Measurements from ENCODE around the gene AP4E1.
"Not testable (repeated sequence)": the region's sequence is repeated elsewhere in the genome, so short reads cannot be mapped to it uniquely, and the experiment has no call there.

Gene AP4E1

GRCh38 chr15:50954837-50955236 lies 46.4 kb downstream of the AP4E1 start:
- DNase-seq, result not testable (repeated sequence)

GRCh38 chr15:50959717-50960116 lies 51.2 kb downstream of the AP4E1 start:
- DNase-seq, result no peak

- no peak for DNase-seq
Measured at GRCh38 chr15:50964075-50964474, 55.6 kb downstream of the AP4E1 start.

GRCh38 chr15:50968353-50968752 lies 59.9 kb downstream of the AP4E1 start:
- no peak for DNase-seq

- DNase-seq, result no peak
Measured at GRCh38 chr15:50970524-50970923, 62.0 kb downstream of the AP4E1 start.

GRCh38 chr15:50971115-50971514 lies 62.6 kb downstream of the AP4E1 start:
- no peak for DNase-seq

GRCh38 chr15:50971542-50971941 lies 63.1 kb downstream of the AP4E1 start:
- DNase-seq, result no peak

- DNase-seq, result no peak
Measured at GRCh38 chr15:50973605-50974004, 65.1 kb downstream of the AP4E1 start.

GRCh38 chr15:50977162-50977561 lies 68.7 kb downstream of the AP4E1 start:
- DNase-seq, result no peak

GRCh38 chr15:50978580-50978979 lies 70.1 kb downstream of the AP4E1 start:
- DNase-seq, result no peak

- DNase-seq, result no peak
Measured at GRCh38 chr15:50979041-50979440, 70.6 kb downstream of the AP4E1 start.

GRCh38 chr15:50993598-50993997 lies 85.1 kb downstream of the AP4E1 start:
- no peak for DNase-seq

- DNase-seq, result no peak
Measured at GRCh38 chr15:50996641-50997040, 88.2 kb downstream of the AP4E1 start.

GRCh38 chr15:50997371-50998051 lies 89.0 kb downstream of the AP4E1 start:
- no peak for DNase-seq

- no peak for DNase-seq
Measured at GRCh38 chr15:51004103-51004551, 95.6 kb downstream of the AP4E1 start.

GRCh38 chr15:51006336-51006985 lies 98.0 kb downstream of the AP4E1 start:
- DNase-seq, result no peak

GRCh38 chr15:51007131-51007666 lies 98.7 kb downstream of the AP4E1 start:
- no peak for DNase-seq

GRCh38 chr15:51011212-51011611 lies 102.7 kb downstream of the AP4E1 start:
- DNase-seq, result no peak

GRCh38 chr15:51016615-51017014 lies 108.1 kb downstream of the AP4E1 start:
- DNase-seq, result no peak

- DNase-seq, result no peak
Measured at GRCh38 chr15:51022206-51022605, 113.7 kb downstream of the AP4E1 start.

GRCh38 chr15:51023499-51023898 lies 115.0 kb downstream of the AP4E1 start:
- DNase-seq, result no peak

GRCh38 chr15:51024735-51025453 lies 116.4 kb downstream of the AP4E1 start:
- no peak for DNase-seq

- DNase-seq, result no peak
Measured at GRCh38 chr15:51025454-51025846, 117.0 kb downstream of the AP4E1 start.

All from NK-92 treated with Interleukin-12 subunit alpha and Interleukin-12 subunit beta, amount 100 ng/mL, for 24 hours (cell line).